GM19023 (cell line): Measurements from ENCODE around the gene ZIC1.

Experiments
- ATAC-seq: cut with Tn5 transposase; IDR thresholded peaks from one replicate; pipeline ENCODE4 v1.9.1; 2021; ENCODE audit warnings: mild to moderate bottlenecking, moderate library complexity; ENCODE audit not compliant: unreplicated experiment

Gene ZIC1

DNA sequence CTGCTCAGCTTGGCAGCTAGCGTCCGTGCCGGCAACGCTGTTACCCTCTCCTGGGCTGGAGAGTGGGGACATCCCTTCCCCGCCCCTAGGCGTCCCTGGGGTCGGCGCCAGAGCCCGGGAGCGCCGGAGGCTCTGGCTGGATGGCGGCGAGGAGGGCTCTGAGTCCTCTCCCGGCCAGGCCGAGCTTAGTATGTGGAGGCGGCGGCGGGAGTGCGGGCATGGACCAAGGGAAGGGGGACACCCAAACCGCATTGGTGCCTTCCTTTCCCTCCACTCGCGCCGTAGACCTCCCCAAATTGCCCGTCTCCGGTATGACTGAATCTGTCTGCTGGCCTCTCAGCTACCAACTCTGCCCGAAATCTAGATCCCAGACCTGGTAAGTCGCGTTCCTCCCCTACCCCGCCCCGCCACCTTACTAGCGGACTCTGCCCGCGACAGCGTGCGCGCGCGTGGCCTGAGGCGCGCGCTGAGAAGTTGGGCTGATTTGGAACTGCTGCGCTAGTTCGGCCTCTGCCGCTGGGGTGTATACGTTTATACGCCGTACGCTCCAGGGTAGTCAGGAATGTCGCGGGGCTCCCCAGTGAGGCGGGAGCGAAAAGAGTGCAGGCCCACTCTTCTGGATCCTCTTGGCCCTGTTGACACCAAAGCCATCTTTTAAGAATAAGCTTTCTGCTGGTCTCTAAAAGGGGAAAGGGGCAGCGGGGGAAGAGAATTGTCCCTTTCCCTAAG is 12.2 kb downstream of the ZIC1 start:
- no peak for ATAC-seq

- ATAC-seq = no peak
These were observed 13.0 kb downstream of the ZIC1 start for GRCh38 chr3:147422196-147422595.

GRCh38 chr3:147422601-147423536 is 13.7 kb downstream of the ZIC1 start:
- no peak for ATAC-seq

DNA sequence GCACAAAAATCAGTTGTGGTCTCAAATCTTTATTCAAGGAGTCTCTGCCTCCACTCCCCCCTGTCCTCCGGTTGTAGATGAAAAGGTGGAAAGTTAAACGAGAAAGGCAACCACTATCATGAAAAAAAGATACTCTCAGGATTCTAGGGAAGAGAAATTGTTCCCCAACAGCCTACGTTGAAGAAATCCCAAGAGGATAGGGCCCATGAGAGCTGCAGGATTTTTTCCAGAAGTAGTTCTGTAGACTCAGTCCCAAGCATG is 14.3 kb downstream of the ZIC1 start:
- no peak for ATAC-seq

GRCh38 chr3:147423798-147424580 is 14.8 kb downstream of the ZIC1 start:
- no peak for ATAC-seq

DNA sequence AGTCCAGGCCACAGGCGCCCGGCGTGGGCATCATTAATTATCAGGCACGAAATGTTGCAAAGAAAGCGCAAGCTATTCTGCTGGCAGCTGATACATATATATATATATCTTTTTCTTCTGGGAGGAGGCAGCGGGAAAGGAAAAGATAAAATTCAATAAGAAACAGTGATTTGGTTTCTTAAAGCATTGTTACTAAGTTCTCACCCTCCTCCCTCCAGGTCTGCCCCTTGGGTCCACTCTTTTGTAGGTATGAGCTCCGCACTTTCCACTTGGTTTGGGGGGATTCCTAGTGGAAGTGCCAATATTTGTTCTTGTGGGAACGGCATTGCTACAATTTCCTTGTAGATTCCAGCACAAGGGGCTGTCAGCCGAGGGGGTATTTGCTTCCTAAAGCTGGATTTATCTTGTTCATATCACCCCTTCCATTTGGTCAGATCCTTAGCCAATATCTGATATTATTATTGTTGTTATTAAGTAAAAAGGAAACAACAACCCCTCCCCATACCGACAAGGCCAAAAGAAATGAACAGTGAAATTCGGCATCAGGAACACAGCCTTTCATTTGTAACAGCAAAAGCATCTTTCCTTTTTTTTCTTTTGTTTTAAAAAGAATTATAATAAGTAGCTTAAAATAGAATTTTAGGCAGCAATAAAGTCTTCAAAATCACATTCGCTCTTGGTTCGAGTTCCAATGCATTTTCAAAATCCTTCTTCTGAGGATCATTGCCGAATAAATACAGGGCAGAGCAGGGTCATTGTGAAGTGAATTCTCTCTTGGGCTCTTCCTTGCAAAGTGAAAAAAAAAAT is 15.6 kb downstream of the ZIC1 start:
- no peak for ATAC-seq

DNA sequence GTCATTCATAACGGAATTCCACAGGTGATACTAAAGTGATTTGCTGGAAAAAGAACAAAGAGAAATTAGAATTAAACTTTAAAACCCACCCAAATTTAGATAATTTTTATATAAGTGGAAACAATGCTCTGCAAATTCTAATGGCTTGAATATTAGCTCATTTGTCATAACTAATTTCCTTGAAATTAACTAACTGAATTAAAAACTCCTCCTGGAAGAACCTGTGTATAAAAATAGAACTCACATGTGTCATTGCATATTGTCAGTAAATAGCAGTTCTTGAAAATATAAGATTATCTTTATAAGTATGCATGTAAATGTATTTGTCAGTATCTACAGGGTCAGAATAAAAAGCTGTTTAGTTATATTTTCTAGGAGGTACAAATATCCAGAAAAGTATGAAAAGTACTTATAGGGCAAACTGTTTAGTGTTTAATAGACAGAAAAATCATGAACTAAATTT is 16.3 kb downstream of the ZIC1 start:
- no peak for ATAC-seq

DNA sequence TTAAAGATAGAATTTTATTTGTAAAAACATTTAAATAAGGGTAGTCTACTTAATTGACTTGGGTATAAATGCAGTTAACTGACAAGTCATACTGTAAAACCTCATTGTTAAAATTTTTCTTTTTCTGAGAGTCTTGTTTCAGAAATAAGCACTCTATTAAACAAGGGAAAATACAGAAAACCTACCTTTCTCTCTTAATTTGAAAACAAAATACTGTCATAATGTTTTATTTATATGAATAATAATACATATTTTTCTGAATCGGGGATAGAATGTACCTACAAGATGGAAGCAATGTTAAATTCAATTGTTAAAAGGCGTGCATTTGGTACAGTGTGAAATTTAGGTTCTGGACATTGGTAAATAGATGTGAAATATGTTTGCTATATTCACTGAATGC is 17.8 kb downstream of the ZIC1 start:
- no peak for ATAC-seq

DNA sequence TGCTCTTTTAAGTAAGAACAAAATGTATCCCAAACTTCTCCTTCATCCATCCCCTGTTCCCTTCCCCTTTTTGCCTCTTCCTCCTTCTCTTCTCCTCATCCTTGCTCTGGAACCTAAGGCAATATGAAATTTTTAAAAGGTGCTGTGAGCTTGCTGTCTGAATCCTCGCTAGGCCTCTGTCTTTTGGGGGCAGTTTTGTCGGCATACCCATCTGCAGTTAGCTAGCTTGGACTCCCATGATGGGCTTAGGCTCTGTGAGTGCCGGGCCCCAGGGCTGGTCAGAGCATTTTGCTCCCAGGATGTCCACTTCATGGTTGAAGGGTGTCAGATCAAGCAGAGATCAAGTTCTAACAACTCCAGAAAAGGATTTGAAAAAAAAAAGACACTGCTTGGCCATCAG is 18.6 kb downstream of the ZIC1 start:
- ATAC-seq = no peak

- ATAC-seq = no peak
These were observed 19.2 kb downstream of the ZIC1 start for GRCh38 chr3:147428326-147428725.

DNA sequence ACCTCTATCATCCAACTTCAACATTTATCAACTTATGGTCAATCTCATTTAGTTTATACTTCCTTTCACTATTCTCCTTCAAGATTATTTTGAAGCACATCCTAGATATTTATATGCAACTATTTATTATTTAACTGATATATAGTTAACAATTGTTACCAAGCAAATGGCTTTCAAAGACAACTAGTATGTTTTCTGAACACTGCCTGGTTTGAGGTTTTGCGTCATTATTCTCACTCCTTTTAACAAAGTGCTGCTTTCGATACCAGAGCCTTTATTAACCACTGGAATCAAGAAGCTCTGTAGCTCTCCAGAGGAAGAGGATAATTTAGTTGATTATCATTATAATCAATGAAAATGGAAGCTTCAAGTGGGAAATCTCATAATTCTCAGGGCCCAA is 19.6 kb downstream of the ZIC1 start:
- ATAC-seq = no peak

DNA sequence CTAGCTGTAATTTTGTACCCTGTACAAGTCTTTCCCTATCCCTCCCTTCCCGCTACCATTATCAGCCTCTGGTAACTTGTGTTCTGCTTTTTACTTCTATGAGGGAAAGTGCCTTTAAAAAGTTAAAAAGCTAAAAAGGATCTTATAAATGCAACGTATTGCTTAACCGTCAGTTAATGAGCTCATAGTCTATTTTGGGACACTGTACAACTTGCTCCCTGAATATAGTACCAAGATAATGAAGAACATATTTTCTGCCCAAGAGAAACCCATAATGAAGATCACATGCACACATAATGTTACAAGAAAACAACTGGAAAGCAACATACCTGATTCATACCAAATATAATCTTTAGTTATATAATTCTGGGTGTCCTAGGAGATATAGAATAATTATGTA is 22.6 kb downstream of the ZIC1 start:
- no peak for ATAC-seq

DNA sequence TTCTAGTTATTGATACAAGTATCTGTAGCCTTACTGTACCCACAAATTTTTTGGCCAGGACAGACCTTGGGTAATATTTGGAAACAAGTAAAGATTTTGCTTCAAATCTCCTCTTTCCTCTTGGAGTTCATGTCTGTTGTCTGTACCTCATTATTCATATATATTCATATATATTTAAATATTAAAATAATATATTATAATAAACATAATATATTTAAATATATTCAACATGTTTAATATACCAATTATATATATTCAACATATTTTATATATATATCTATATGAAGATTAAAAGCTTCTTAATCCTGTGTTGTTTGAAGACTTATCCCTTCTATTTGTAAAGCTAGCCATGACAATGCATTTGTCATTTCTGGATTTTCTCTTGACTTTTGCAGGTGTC is 38.1 kb downstream of the ZIC1 start:
- no peak for ATAC-seq

DNA sequence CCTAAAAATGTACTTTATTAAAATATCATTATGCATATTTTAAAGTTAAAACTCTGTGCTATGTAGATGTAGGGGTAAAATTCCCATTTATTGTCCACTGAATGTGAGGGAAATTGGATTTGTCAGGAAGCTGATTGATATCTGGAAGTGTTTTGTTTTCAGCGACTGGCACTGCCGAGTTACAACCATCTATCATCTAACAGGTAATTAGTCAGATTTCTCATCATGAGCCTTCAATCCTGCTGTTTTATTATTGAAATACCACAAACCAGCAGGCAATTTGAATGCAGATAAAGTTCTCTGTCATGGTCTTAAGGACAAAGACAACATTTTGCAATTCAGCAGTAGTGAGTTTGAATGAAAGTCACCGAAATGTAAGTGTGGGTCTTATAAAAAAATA is 40.5 kb downstream of the ZIC1 start:
- ATAC-seq = no peak

GRCh38 chr3:147458995-147459704 is 50.0 kb downstream of the ZIC1 start:
- no peak for ATAC-seq

DNA sequence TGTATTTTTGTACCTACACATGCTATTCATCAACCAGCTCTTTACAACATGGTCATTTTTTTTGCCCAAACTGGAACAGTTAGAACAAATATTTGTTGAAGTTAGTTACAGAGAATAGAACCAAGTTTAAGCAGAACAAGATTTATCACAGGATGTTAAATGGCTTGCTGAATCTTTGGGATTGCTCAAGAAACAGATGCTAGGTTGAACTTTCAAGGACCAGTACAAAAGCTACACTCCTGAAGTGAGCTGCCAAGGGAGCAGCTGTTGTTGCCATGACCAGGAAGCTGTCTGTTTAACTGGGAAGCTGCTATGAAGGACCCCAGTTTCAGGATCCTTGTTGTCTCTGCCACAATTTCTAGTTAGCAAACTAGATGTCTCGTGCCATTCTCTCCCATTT is 53.7 kb downstream of the ZIC1 start:
- no peak for ATAC-seq
